ENCODE data around the gene USP38.

- TF ChIP-seq, protein P1, sequence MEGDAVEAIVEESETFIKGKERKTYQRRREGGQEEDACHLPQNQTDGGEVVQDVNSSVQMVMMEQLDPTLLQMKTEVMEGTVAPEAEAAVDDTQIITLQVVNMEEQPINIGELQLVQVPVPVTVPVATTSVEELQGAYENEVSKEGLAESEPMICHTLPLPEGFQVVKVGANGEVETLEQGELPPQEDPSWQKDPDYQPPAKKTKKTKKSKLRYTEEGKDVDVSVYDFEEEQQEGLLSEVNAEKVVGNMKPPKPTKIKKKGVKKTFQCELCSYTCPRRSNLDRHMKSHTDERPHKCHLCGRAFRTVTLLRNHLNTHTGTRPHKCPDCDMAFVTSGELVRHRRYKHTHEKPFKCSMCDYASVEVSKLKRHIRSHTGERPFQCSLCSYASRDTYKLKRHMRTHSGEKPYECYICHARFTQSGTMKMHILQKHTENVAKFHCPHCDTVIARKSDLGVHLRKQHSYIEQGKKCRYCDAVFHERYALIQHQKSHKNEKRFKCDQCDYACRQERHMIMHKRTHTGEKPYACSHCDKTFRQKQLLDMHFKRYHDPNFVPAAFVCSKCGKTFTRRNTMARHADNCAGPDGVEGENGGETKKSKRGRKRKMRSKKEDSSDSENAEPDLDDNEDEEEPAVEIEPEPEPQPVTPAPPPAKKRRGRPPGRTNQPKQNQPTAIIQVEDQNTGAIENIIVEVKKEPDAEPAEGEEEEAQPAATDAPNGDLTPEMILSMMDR (IDR thresholded peaks at IDR 0.05): no peak
- no peak for TF ChIP-seq POLR2A (IDR thresholded peaks at IDR 0.05)
These were observed 85.6 kb downstream of the USP38 start for GRCh38 chr4:143270256-143270838.
